Measurements from ENCODE around the gene BBOX1.
"Not testable (repeated sequence)": the region's sequence is repeated elsewhere in the genome, so short reads cannot be mapped to it uniquely, and the experiment has no call there.

GRCh38 chr11:27001136-27001730 is 39.4 kb upstream of the BBOX1 start:
- TF ChIP-seq CTCF (conservative IDR thresholded peaks at IDR 0.05); EZH2 (IDR thresholded peaks at IDR 0.05; ENCODE audit: low read depth): not testable (repeated sequence)
